NCI-H146 treated with DMSO at 0.1 percent for 48 hours (cell line): Measurements from ENCODE around the gene CUTA.
"Not testable (repeated sequence)": the region's sequence is repeated elsewhere in the genome, so short reads cannot be mapped to it uniquely, and the experiment has no call there.

Source experiments
- DNase-seq: peaks from one replicate; lab custom pipeline; 2025; ENCODE audit not compliant: unreplicated experiment; lab: John Stamatoyannopoulos, UW

The CUTA gene

DNA sequence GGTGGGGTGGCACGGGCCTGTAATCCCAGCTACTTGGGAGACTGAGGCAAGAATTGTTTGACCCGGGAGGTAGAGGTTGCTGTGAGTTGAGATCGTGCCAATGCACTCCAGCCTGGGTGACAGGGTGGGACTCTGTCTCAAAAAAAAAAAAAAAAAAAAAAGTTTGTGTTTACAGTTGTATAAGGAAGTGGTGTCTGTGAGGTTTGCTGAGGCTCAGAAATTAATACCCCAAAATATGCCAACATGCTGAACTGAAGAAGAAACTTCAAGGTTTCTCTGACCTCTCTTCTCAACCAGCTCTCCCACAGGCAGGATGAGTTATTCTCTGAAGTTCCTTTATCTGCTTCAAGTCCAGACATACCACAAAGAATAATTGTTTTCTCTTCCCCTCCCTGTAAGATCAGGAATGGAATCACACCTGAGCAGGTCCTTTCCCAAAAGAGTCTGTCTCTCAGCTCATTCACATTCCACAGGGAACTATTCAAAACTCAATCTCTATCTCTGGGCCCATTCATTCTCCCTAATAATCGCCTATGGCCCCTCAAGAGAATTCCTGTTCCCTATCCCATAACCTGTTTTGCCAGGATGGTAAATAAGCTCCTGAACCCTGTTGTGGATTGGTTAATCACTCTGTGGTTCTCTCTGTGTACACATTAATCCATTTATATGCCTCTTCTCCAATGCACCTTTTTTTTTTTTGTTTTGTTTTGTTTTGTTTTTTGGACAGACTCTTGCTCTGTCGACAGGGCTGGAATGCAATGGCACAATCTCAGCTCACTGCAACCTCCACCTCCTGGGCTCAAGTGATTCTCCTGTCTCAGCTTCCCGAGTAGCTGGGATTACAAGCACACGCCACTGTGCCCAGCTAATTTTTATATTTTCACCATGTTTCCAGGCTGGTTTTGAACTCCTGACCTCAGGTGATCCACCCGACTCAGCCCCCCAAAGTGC is 43.7 kb downstream of the CUTA start:
- no peak for DNase-seq

DNA sequence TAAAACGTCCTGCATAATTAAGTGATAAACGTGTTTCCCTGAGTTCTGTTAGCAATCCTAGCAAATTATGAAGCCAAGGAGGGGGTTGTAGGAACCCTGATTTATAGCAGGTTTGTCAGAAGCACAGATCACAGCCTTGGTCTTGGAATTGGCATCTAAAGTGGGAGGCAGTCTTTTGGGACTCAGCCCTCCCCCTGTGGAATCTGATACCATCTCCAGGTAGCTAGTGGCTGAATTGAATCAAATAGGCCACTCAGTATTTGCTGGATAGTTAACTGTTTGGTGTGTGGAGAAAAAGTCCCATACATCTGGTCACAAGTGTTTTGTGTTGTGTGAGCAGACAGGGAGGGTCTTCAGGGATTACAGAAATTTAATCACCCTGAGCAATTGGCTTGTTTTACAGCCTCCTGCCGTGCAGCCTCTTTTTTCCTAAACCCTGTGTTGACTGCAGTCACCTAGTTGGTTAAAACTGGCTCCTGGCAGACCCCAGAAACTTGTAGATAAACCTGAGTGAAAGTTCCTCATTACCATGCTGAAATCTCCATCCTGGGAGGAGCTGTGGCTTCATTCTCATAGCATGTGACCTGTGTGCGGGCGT is 45.3 kb downstream of the CUTA start:
- DNase-seq: no peak

DNA sequence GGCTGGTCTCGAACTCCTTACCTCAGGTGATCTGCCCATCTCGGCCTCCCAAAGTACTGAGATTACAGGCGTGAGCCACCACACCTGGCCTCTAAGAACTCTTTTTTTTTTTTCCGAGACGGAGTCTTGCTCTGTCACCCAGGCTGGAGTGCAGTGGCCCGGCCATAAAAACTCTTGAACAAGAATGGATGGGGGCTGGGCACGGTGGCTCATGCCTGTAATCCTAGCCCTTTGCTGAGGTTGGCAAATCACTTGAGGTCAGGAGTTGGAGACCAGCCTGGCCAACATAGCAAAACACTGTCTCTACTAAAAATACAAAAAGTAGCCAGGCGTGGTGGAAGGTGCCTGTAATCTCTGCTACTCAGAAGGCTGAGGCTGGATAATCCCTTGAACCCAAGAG is 46.0 kb downstream of the CUTA start:
- not testable (repeated sequence) for DNase-seq

DNA sequence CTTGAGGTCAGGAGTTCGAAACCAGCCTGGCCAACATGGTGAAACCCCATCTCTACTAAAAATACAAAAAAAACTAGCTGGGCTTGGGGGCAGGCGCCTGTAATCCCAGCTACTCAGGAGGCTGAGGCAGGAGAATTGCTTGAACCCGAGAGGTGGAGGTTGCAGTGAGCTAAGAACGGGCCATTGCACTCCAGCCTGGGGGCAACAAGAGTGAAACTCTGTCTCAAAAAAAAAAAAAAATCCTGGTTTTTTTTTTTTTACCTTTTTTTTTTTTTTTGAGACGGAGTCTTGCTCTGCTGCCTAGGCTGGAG is 50.2 kb downstream of the CUTA start:
- not testable (repeated sequence) for DNase-seq

DNA sequence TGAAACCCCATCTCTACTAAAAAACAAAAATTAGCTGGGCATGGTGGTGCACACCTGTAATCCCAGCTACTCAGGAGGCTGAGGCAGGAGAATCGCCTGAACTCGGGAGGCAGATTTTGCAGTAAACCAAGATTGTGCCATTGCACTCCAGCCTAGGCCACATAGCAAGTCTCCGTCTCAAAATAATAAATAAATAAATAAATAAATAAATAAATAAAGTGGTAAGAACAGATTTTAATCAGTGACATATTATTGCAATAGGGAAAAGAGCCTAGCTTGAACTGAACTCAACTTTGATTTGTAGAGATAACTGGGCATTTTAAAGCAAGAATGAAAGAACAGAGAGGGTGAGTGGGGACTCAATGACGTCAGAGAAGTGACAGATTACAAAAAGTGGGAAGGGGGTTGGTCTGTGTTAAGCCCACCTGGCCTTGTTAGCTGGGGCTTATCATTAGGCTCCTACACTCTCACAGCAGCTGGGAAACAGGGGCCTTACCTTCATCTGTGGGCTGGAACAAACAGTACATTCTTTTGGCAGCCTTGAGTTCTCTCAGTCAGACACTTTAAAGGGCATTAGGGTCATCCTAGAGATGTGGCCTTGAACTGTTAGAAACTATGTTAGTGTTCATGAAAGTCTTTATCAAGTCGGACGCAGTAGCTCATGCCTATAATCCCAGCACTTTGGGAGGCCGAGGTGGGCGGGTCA is 50.7 kb downstream of the CUTA start:
- DNase-seq: no peak
